ENCODE results near the gene ADGRA1.

GRCh38 chr10:133109711-133110110 is 22.0 kb downstream of the ADGRA1 start:
- TF ChIP-seq CTCF (IDR thresholded peaks at IDR 0.05) (no peak), POLR2AphosphoS5 (IDR thresholded peaks at IDR 0.05) (no peak), POLR2A (IDR thresholded peaks at IDR 0.05) (no peak)
